Uterus (tissue), 2 donors: ENCODE measurements around the gene FAR2.

ENCODE experiments used
- CTCF ChIP-seq, 4 experiments: fragments of 200-600 bp in 2 of 4; fragments of 450-650 bp in 2 of 4; sonication (generic) in 2 of 4; IDR thresholded peaks; one replicate each; pipeline ENCODE4 v1.5.1; 2016 to 2019; ENCODE audit warnings: antibody characterized with exemption in 4 of 4, mild to moderate bottlenecking in 2 of 4, moderate library complexity in 1 of 4
- POLR2A ChIP-seq, 2 donors: fragments of 450-650 bp; IDR thresholded peaks; one replicate each; pipeline ENCODE4 v1.6.1; 2016; ENCODE audit warnings: antibody characterized with exemption in 2 of 2, mild to moderate bottlenecking in 1 of 2, moderate library complexity in 1 of 2

GRCh38 chr12:29304388-29304787 is 155.3 kb downstream of the FAR2 start:
- TF ChIP-seq CTCF (IDR thresholded peaks at IDR 0.05) (no peak), POLR2A (IDR thresholded peaks at IDR 0.05) (no peak)
